Right lobe of liver (tissue), 6 donors: ENCODE results near the gene IPO13. TPM values are rescaled to one million over a fixed set of nuclear protein-coding genes. Genes with fewer than 3 reads are reported as not detected.

Experiments
- ATAC-seq, 4 donors: fragments of 200-7000 bp; cut with Tn5 transposase; one replicate each; pipeline ENCODE4 v1.9.1; 2020; ENCODE audit warnings: mild to moderate bottlenecking in 4 of 4, moderate library complexity in 4 of 4
- DNase-seq, 3 donors: peaks; one replicate each; pipeline ENCODE4 v3.0.0-alpha.2; 2020
- H3K27ac ChIP-seq, 3 donors: fragments of 200-600 bp; one replicate each; pipeline ENCODE4 v1.8.0; 2022
- H3K27me3 ChIP-seq, 2 donors: fragments of 200-600 bp; one replicate each; pipeline ENCODE4 v1.8.0; 2022
- H3K36me3 ChIP-seq, 4 donors: fragments of 200-600 bp; sonication (generic) in 1 of 4; one replicate each; pipeline versions ENCODE4 v1.5.1 to v1.8.0; 2017 to 2022; ENCODE audit warnings: control low read depth in 1 of 4
- H3K4me1 ChIP-seq, 4 donors: fragments of 200-600 bp; sonication (generic) in 1 of 4; one replicate each; pipeline versions ENCODE4 v1.5.1 to v1.8.0; 2017 to 2022; ENCODE audit warnings: control low read depth in 1 of 4
- H3K4me3 ChIP-seq, 3 donors: fragments of 200-600 bp; one replicate each; pipeline ENCODE4 v1.8.0; 2022
- H3K9me3 ChIP-seq, 4 donors: fragments of 200-600 bp; sonication (generic) in 1 of 4; one replicate each; pipeline versions ENCODE4 v1.5.1 to v1.8.0; 2017 to 2022; ENCODE audit warnings: control low read depth in 1 of 4
- CTCF ChIP-seq, 4 donors: fragments of 200-600 bp in 3 of 4; fragments of 450-650 bp in 1 of 4; IDR thresholded peaks; one replicate each; pipeline versions ENCODE4 v1.5.1 to v1.8.0; 2016 to 2022; ENCODE audit warnings: antibody characterized with exemption in 4 of 4, mild to moderate bottlenecking in 2 of 4
- POLR2A ChIP-seq: fragments of 450-650 bp; IDR thresholded peaks from one replicate; pipeline ENCODE4 v1.6.1; 2017; ENCODE audit warnings: antibody characterized with exemption, mild to moderate bottlenecking
- WGBS: methylation state at CpG from one replicate; pipeline ENCODE4 v1.1.6; 2018; ENCODE audit warnings: low coverage, low lambda C conversion rate; ENCODE audit not compliant: insufficient coverage; ENCODE audit errors: missing lambda C conversion rate; 5-methylcytosine and 5-hydroxymethylcytosine counted together
- intact Hi-C, 2 donors: fragments of 100-400 bp; cut with DNase I; formaldehyde crosslinking; loops; one replicate each; pipeline versions ENCODE4 v1.11.2 to v1.14.1; 2022
- total RNA-seq, 6 experiments: library from RNA; depleted of rRNA in 2 of 6; stranded (reverse); fragments of >200 nt in 2 of 6; fragmentation: NEBNext Ultra II Directional in 3 of 6; extraction: Animal tissue kit (Norgen Biotek cat#: 25700) in 3 of 6; gene quantifications; one replicate each; pipeline versions ENCODE4 v1.1.0 to v1.2.4, GENCODE V29; 2016 to 2023
- donor health status: DM: no; HTN: yes; CAD: no.
- donor health status: DM: no; HTN: no; CAD: no.
- donor health status: DM: no; HTN: no; CAD: no.
- donor health status: DM: no; HTN: yes; CAD: no.
- donor health status: DM: no; HTN: yes; CAD: no.

Gene IPO13
- total RNA-seq, 6 experiments from 2014 or later, result 12.4 to 18.9 (median 14.8) TPM

DNA sequence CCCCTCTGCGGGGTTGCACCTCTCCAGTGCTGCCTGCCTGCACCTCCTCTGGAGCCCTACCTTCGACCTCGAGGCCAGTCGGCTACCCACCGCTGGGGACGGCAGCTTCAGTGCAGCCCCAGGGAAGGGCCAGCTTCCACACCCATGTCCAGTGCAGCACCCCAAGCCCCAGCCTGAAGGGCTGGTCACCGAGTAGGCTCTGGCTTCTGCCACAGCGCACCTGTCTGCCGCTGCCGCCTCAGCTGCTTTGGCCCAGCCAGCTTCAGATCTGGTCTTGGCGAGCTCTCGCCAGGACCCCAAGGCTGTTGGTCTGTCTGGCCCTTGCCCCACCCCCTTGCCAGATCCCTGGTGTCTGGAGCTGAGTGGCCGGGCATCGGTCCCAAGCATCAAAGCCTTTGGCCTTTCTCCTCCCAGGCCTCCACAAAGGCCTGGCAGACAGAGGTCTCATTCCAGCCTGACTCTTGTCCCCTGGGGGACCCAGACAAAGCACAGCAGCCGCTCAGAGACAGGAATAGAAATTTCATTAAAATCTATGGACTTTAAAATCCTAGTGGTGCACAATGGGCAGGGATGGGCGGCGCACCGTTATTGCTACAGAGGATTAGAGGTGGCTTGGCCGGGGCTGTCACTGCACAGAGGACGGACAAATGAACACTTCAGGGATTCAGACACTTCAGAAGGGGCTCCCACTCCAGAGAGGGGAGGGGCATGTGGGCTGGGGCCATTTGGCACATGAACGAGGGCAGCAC is 49.4 kb downstream of the IPO13 start:
- H3K4me3 ChIP-seq, result no peak overlapping the region
- no peak overlapping the region for H3K27ac ChIP-seq
- no peaks in the 10 kb centered on the region for H3K27me3 ChIP-seq
- peaks cover 0 to 1% (median under 1%) of the 10 kb centered on the region in 4 donors for H3K4me1 ChIP-seq
- intact Hi-C loops, result no loop called here
- DNase-seq (no peak), ATAC-seq (no peak)
- no peaks in the 10 kb centered on the region for H3K36me3 ChIP-seq
- TF ChIP-seq CTCF (IDR thresholded peaks at IDR 0.05) (no peak), POLR2A (no peak)
- no peaks in the 10 kb centered on the region for H3K9me3 ChIP-seq
- WGBS, result 75% methylated on average over 4 of the region's 21 CpGs

DNA sequence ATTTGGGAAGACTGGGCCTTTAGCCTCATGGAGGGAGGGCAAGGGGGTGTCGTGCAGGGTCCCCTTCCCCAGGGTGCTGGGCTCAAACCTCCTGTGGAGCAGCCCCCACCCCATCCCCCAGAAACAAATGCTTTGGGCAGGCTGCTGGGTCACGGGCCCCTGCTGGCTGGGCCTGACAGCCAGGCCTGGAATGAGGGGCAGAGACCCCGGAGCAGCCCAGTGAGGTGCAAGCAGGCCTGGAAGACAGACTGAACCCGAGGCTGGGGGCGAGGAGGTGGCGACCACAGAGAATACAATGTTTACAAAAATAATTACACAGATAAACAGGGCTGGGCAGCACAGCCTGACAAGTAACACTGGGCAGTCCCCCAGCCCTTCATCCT is 50.0 kb downstream of the IPO13 start:
- DNase-seq (no peak), ATAC-seq (no peak)
- intact Hi-C loops, result no loop called here
- Histone ChIP-seq H3K27me3 (no peaks in the 10 kb centered on the region), H3K27ac (no peak overlapping the region), H3K4me1 (no peaks in the 10 kb centered on the region), H3K4me3 (no peak overlapping the region), H3K9me3 (no peaks in the 10 kb centered on the region), H3K36me3 (no peaks in the 10 kb centered on the region)
- TF ChIP-seq POLR2A (no peak), CTCF (IDR thresholded peaks at IDR 0.05) (no peak)
- 83% methylated on average over 2 of the region's 6 CpGs for WGBS

DNA sequence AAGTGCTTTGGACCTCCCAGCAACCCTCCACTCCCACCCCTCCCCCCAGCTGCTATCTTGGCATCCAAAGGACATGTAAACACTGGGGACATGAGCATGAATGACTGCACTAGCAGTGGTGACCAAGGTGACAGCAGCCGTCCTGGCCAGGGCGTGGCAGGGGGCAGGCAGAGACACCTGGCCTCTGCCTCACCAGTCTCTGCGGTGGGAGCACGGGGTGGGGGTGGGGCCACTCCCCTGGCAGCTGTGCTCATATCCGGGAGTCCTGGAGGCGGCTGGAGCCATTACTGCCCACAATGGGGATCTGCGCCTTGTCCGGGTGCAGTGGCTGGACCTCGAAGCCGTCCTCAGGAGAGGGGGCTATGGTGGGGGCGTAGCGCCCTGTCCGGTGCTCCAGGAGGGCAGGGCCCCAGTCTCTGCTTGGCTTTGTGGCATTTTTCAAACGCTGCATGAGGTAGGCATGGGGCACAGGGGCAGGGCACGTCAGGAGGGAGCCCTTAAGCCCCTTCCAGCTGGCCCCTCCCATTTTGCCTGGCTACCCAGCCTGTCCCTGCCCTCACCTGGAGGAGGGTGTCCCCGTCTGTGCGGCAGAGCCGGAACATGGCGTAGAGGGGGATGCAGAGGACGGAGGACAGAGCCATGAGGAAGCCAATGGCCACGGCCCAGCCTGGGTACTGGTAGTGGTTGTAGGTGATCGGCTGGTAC is 50.7 kb downstream of the IPO13 start:
- no peaks in the 10 kb centered on the region for H3K9me3 ChIP-seq
- H3K36me3 ChIP-seq, result no peaks in the 10 kb centered on the region
- DNase-seq, result no peak
- 75% methylated on average over 4 of the region's 22 CpGs for WGBS
- H3K4me1 ChIP-seq, result no peaks in the 10 kb centered on the region
- H3K27me3 ChIP-seq, result no peaks in the 10 kb centered on the region
- H3K27ac ChIP-seq, result no peak overlapping the region
- peak in 1 of 4 donors; percentile 15 for ATAC-seq
- no peak overlapping the region for H3K4me3 ChIP-seq
- intact Hi-C loops, result no loop called here
- TF ChIP-seq POLR2A (no peak), CTCF (IDR thresholded peaks at IDR 0.05) (no peak)

- intact Hi-C loops, result no loop called here
- WGBS, result 55% methylated on average over 3 of the region's 11 CpGs
- TF ChIP-seq CTCF (IDR thresholded peaks at IDR 0.05) (no peak), POLR2A (no peak)
- DNase-seq, result no peak
- Histone ChIP-seq H3K27me3 (no peaks in the 10 kb centered on the region), H3K4me1 (no peaks in the 10 kb centered on the region), H3K4me3 (no peak overlapping the region), H3K36me3 (no peaks in the 10 kb centered on the region), H3K27ac (no peak overlapping the region), H3K9me3 (no peaks in the 10 kb centered on the region)
- ATAC-seq, result no peak
Observed at GRCh38 chr1:43998000-43998378, 51.2 kb downstream of the IPO13 start.
